HG03378 (cell line): ENCODE data around the gene CCDC122.

Experiments
- ATAC-seq: cut with Tn5 transposase; IDR thresholded peaks from one replicate; pipeline ENCODE4 v1.9.1; 2021; ENCODE audit warnings: mild to moderate bottlenecking, moderate library complexity; ENCODE audit not compliant: unreplicated experiment

CCDC122 gene

DNA sequence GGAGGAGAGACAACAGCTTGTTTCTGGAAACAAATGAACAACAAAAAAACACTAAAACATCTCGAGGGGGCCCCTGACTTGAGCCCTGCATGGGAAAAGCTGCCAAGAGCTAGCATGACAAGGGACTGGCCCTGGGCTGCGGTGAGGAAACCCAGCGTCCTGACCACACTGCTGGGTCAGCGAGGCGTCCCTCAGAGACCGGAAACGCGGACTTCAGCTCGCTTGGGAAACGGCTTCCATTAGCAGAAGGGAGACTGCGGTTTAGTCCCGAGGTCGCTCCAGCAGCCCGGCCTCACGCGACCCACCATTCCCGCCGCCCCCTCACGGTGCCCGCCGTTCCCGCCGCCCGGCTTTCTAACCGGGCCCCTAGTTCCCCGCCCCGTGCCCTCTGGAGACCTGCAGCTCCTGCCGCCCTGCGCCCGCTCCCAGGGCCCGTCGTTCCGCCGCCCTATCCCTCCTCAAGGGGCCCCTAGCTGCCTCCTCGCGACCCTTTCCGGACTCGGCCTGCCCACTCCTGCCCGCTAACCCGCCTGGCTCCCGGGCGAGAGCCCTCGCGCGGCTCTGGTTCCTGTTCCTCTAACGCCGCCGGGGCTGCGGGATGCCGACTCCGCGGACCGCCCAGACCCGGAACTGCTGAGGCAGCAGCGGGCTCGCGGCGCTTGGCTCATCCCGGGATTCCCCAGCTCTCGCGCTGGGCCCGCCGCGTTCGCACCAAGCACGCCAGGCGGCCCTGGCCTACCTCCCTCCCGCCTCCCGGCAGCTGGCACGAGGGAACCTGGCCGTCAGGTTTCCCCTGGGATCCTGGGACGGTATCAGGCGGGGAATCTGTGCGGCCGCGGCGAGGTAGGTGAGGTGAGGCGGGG lies at the start of gene CCDC122:
Gene CCDC122, minus strand, starts transcription at position 849 of the 863 bp plus-strand sequence. CDS start 10,364 bp downstream, outside the sequence.
- ATAC-seq: no peak

DNA sequence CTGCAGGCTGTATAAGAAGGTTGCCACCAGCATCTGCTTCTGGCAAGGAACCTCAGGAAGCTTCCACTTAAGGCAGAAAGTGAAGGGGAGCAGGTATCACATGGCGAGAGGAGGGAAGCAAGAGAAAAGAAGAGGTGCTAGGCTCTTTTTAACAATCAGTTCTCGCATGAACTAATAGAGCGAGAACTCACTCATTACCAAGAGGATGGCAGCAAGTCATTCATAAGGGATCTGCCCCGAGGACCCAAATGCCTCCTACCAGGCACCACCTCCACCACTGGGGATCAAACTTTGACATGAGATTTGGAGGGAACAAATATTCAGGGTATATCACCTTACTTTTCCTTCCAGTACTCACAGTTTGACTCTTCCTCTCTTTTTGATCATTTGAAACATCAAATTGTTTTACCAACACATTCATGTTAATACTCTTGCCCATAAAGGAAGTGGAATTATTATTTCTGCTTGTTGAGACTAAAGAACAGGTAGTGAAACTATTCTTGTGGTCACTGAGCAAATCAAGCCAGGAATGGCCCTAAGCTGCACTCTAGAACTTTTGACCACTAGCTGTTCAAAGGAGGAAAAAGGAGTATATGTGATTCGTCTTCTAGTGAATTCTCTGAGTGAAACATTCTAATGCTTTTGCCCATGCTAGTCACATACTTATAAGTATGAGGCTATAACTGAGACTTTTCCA lies 45.2 kb upstream of the CCDC122 start:
- peak; percentile 92 for ATAC-seq

DNA sequence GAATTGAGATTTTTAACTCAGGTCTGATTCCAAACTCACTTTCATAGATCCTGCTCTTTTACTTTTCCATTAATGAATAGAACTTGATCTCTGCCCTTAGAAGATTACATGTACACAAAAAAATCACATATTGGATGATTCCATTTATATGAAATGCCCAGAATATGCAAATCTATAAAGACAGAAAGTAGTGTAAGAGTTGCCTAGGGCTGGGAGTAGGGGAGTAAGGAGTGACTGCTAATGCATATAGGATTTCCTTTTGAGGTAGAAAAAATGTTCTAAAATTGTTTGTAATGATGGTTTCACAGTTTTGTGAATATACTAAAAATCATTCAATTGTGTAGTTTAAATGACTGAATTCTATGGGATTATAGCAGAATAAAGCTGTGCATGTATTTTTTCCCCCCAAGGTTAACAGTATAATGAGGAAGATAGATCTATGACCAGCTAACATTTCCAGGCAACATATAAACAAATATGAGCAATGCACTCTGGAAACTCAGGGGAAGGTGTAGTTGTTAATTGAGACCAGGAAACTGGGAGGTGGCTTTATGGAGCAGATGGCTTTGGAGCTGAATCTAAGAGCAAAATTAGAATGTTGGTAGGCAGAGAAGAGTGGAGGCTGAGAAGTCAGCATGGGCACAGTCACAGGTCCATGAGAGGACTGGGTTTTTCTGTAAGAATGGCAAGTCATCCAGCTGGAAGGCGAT lies 41.6 kb upstream of the CCDC122 start:
- no peak for ATAC-seq

GRCh38 chr13:43918636-43919035 lies 39.1 kb upstream of the CCDC122 start:
- no peak for ATAC-seq

DNA sequence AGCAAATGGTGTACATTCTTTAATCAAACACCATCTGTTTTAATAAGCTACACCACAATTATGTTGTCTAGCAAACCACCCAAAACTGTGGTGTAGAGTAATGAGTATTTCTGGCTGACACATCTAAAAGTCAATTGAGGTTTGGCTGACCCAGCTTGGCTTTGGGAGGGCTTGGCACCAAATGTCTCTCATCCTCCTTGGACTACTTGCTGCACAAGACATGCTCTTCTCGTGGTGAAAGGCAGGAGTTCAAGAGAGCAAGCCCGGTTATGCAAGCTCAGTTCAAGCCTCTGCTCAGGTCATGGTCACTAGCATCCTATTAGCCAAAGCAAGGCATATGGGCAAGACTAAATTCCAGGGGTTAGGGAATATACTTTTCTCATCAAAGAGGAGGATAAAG lies 37.3 kb upstream of the CCDC122 start:
- ATAC-seq: no peak

DNA sequence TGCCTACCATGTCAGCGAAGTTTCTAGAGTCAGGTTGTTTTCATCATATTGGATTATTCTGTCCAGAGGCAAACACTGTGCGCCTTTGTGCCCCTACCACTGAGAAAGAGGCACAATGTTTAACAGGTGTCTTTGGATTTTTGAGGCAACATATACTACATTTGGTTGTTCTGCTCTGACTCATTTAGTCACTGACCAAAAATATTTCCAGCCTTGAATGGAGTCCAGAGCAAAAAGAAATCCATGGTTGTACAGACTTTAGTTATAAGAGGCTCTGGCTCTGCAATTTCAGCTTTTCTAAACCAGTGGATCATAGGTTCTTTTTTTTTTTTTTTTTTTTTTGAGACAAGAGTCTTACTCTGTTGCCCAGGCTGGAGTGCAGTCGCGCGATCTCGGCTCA lies 35.9 kb upstream of the CCDC122 start:
- no peak for ATAC-seq

- no peak for ATAC-seq
These were observed 32.3 kb upstream of the CCDC122 start for GRCh38 chr13:43911871-43912270.

DNA sequence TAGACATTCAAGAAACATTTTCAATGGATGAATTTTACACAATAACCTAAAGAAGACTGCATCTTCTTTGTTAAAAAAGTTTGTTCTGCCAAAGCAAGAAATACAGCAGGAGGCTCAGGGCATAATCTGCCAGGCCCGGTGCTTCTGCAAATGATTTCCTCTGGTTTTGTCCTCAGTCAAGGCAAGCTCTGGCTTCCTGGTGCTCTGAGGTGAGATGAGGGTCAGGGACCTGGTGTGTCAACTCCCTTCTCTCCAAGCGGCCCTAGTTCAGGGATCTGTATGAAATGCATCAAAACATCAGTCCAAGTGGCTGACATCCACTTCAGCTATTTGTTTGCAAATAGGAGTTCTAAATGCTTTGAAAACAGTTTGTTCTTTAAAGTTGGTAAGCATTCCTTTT lies 31.7 kb upstream of the CCDC122 start:
- no peak for ATAC-seq

DNA sequence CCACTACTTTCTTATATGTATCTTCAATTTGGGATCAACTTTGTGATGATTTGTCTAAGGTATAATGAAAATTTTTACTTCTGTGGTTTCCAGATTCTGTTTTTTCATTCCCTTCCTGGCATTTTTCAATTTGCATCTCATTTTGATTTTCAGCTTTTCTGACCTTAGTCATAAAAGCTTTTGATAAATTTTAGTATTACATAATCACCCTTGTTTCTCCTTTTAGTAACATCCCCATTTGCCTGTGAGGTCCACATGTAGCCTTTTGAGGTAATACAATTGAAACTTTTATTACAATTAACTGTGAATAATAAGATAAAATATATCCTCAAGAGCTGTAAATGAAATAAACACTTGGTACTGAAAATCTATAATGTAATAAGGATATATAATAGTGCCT lies 31.3 kb upstream of the CCDC122 start:
- ATAC-seq: no peak

- no peak for ATAC-seq
These were observed 28.9 kb upstream of the CCDC122 start for GRCh38 chr13:43908156-43909126.

DNA sequence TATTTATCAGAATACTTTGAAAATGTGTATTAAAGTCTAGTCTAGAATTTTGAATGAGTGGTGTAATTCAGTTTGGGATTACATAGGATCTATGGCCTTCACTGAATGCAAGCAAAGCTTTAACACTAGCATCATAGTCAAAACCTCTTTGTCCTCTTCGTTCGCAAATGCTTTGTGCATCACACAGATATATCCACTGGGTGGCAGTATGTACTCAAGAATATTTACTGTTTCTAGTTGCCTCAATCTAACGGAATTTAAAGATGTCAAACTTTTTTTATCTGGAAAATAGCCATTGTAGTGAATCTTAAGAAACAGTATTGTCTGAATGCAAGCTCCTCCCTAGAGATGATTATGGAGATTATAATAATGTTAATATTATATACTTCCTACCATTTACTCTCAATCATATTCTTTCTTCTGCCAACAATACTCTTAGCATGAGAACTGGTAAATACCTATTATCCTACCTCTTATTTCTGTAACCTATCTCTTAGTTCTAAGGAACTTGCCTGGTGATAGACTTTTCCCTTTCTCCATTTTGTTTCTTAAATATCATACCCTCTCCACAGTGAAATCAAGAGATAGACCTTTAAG lies 26.0 kb upstream of the CCDC122 start:
- no peak for ATAC-seq

DNA sequence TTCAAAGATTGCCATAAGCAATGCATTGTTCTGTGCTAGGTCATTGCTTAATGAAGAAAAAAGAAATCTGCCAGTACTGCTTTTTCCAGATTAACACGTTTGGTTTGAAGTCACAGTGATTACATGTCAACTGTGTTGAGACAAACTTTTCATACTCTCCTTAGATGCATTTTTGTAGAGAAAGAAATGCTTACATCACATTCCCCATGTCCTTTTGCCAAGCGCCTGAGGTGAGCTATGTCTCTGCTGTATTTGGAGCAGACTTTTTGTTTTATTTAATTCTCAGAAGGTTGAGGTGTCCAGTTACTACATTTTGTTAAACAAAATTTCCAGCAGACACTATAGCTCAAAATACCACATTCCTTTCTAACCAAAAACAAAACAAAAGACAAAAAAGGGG lies 16.4 kb upstream of the CCDC122 start:
- no peak for ATAC-seq

- ATAC-seq: no peak
These were observed 14.9 kb upstream of the CCDC122 start for GRCh38 chr13:43894438-43894837.

DNA sequence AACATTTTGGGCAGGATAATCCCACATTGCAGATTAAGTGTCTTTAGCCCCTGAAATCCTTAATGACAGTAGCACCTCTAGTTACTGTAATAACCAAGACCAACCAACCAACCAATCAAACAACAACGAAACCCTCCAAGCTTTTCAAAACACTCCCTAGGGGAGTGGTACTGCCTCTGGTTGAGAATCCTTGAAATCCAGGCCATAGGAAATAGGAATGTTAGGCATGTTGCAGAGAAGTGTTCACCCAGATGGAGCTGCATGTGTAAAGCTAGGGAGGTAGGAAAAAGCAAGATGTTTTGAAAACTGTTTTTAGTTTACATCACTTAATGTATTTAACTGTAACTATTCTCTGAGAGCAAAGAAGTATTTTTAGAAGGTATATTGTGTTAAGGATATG lies 4.7 kb upstream of the CCDC122 start:
- no peak for ATAC-seq

DNA sequence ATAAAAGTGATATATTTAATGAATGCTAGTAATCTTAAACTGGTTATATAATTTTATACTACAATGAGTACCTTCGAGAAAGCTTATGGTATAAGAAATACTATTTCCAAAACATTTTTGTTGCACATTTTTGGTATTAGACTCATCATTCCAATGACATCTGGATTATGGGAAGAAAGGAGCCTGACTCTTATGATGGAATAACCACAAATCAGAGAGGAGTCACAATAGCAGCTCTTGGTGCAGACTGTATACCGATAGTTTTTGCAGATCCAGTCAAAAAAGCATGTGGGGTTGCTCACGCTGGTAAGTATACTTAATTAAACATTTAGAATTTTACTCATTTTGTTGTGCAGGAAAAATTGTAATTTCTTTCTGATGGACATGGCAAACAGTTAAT lies 4.1 kb upstream of the CCDC122 start:
- ATAC-seq: no peak

DNA sequence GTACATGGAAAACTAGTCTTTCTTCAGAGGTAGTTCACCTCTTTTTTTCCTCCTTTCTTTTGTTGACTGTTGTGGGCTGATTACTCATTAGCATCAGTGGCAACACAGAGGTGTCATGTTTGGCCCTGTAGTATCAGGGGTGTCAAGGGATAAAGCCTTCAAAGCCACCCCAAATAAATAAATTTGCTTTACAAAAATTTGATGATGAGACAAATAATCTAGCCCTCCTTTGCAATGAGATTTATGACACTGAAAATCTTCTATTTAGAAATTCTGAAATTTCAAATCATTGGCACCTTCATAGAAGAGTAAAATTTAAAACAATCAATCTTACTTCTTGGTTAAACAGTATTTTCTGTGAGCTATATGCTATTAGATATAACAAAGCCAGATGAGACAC lies 2.0 kb upstream of the CCDC122 start:
- ATAC-seq: no peak

DNA sequence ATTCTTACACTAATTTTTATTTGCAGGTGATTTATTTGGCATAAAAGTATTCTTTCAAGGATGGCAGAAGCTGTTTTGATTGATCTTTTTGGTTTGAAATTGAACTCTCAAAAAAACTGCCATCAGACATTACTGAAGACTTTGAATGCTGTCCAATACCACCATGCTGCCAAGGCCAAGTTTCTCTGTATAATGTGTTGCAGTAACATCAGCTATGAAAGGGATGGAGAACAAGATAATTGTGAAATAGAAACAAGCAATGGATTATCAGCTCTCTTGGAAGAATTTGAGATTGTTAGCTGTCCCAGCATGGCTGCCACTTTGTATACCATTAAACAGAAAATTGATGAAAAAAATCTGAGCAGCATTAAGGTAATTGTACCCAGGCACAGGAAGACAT lies 1.4 kb upstream of the CCDC122 start:
- no peak for ATAC-seq

DNA sequence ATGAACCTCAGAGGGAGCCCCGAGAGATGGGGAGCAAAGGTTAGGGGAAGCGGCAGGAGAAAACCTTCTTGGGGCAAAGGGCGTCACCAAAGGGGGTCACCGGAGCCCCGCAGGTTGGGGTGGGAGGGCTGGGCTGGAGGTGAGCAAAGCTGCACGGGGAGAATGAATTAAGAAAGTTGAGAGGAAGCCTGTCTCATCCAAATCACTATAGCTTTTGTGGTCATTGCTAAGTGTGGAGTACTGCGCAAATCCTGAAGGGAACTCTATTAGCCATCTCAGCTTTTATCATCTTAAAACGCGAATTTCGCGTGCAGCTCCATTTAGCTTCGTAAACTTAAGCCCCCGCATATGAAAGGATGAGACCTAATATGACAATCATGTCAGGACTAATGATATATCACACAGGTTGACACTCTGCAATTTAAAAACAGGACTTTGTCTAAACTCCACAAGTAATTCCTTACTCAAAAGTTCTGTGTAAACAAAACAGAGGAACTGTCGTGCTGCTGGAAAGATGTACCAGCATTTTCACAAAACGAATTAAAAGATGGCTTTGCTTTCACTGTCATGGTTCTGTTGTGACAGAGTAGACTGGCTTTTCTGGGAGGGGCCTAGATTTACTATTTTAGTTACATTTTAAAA lies 795 bp upstream of the CCDC122 start:
- no peak for ATAC-seq

DNA sequence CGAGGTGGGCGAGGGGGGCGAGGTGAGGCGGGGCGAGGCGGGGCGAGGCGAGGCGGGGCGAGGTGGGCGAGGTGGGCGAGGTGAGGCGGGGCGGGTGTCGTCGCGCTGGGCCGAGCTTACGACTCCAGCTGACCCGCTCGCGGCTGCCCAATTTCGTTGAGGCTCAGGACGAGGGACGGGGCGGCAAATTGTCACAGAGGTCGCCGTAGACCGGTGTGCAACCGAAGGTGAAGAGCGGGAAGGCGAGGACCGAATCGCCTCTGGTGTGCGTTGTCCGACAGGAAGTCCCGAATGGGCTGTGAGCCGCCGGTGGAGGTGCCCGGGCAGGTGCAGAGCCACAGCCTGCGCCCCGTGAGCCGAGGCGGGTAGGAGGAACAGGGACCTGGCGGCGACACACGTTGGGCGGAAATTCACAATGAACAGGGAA lies 228 bp upstream of the CCDC122 start, which contains the start of gene LACC1:
Gene LACC1, plus strand, starts transcription at position 150 of the 427 bp plus-strand sequence. CDS start 1,082 bp downstream, outside the sequence.
- no peak for ATAC-seq
